Daoy (cell line): Measurements from ENCODE around the gene GEN1. TPM values are rescaled to one million over a fixed set of nuclear protein-coding genes. Genes with fewer than 3 reads are reported as not detected.
"Not testable (repeated sequence)": the region's sequence is repeated elsewhere in the genome, so short reads cannot be mapped to it uniquely, and the experiment has no call there.

Experiments used
- DNase-seq: peaks from one replicate; pipeline ENCODE4 v3.0.0-alpha.2; 2015; ENCODE audit warnings: low read depth
- total RNA-seq: library from RNA; depleted of rRNA; stranded (reverse); fragments of >200 nt; shearing (Covaris generic); gene quantifications from 2 replicates; pipeline ENCODE4 v1.2.3, GENCODE V29; 2014; rRNA removed

The GEN1 gene
- total RNA-seq, 1 experiment from 2014 or later, result 33.0 TPM

DNA sequence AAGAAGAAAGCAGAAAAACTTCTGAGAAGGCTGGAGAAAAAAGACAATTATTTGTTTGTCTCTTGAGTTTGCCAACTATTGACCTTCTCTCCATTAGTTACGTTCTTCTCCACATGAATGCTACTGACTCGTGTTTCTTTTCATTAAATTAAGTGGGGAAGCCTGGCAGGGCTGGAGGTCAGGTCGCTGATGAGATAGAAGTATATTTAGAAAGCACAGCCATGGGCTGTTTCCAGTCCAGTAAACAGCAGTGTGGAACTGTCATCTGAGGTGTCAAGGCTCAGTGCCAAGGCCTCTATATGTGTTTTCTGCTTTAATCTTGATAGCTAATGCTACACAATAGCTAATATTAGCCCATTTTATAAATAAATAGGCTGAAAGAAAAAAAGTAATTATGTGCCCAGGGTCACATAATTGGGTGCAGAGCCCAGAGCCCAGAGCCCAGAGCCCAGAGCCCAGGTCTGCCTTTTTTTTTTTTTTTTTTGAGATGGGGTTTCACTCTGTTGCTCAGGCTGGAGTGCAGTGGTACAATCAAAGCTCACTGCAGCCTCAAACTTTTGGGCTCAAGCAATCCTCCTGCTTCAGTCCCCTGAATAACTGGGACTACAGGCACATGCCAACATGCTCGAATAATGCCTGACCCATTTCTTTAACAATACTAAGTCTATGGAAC lies 68.6 kb downstream of the GEN1 start:
- no peak for DNase-seq

DNA sequence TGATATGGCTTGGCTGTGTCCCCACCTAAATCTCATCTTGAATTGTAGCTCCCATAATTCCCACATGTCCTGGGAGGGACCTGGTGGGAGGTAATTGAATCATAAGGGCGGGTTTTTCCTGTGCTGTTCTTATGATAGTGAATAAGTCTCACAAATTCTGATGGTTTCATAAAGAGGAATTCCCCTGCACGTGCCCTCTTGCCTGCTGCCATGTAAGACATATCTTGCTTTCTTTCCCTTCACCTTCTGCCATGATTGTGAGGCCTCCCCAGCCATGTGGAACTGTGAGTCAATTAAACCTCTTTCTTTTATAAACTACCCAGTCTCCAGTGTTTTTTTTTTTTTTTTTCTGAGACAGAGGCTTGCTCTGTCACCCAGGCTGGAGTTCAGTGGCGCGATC lies 69.7 kb downstream of the GEN1 start:
- not testable (repeated sequence) for DNase-seq

- no peak for DNase-seq
Observed at GRCh38 chr2:17827316-17827715, 73.4 kb downstream of the GEN1 start.

- DNase-seq, result no peak
Observed at GRCh38 chr2:17827785-17828184, 73.8 kb downstream of the GEN1 start.

GRCh38 chr2:17830053-17831034 lies 76.4 kb downstream of the GEN1 start:
- DNase-seq, result peak; percentile 70

- no peak for DNase-seq
Observed at GRCh38 chr2:17835516-17835915, 81.6 kb downstream of the GEN1 start.

Other genes with a start within 250 kb of the GEN1 start
- not detected in 2 replicates for gene RAD51AP2, start 235.7 kb upstream of the GEN1 start, total RNA-seq
- gene VSNL1, start 213.4 kb upstream of the GEN1 start, total RNA-seq, result 0.09 and 2.1 TPM in 2 replicates
- 36.5 and 46.7 TPM in 2 replicates for gene SMC6, start 328 bp upstream of the GEN1 start, total RNA-seq
- gene MSGN1, start 62.3 kb downstream of the GEN1 start, total RNA-seq, result not detected in 2 replicates
- 6.2 and 9.7 TPM in 2 replicates for gene KCNS3, start 124.5 kb downstream of the GEN1 start, total RNA-seq